CD4-positive, alpha-beta T cell treated with Interleukin-6 at 100 ng/mL for 8 hours (primary cell): ENCODE measurements around the gene VOPP1.

Experiments used
- DNase-seq: peaks from one replicate; pipeline ENCODE4 v3.0.0-alpha.2; 2020; ENCODE audit warnings: mixed read lengths, low spot score

VOPP1 gene

DNA sequence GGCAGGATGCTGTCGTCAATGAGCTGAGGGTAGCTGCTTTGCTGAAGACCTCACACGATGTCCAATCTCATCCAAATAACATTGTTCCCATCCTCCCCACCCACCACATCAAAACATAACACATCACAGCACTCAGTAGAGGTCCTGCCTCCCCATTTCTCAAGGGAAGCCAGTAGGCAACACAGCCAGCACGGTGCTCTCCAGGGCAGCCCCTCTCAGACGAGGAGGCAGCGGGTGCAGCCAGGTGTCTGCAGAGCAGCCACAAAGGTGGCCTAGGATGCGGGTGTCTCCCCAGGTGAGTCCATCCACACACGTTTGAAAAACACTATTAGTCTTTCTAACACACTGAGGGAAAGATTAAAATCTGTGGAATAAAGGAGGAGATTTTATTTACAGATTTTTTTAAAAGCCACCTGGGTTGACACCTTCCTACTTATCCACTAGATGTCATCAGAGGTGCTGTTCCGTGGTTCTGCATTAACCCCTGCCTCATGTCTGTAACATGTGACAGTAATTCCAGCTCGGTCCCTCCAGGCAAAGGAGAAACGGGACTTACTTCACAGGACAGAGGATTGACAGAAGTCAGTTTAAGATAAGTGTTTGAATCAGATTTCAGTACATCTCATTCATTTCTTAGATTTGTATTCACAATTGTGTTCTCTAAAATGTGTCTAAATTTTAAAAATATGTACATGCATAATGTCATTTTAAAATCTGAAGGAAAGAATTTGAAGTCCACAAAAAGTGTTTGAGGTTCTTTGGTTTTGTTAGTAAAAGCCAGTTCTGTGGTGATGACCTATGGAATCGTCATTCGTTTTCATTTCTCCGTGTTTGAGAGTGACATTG, 139.1 kb downstream of the VOPP1 start:
- DNase-seq, result peak; percentile 33

DNA sequence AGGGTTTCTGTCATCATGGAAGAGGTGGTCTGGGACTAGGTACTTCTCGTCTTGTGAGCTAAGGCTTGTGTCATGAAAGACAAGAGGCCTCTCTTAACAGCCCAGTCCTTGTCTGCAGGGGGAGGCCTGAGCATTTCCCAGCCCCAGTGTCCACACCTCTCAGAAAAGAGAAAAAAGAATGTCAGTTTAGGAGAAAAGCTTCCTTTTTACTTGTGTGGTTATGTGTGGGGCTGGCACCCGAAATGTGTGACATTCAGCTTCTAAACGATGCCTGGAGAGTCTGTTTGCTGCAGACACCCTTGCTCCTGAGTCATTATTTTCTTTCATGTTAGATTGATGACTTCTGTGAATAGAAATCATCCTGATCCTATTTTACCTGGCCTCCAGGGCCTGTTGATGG, 139.8 kb downstream of the VOPP1 start:
- no peak for DNase-seq

DNA sequence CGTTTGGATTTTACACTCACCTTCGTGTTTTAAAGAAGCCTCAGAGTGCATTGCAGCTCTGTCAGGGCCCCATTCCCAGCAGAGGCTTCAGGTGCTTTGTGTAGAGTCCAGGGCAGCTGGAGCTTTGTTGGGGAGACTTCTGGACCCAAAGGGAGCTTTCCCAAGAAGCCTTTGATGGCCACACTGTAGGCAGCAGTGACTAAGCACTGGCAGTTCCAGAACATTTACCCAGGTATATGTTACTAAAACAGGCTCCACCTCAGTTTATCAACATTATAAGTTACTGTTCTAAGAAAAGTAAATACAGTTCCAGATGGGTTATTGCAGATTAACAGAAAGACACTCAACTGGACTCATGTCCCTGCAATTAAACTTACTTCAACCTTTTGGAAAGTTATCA, 140.4 kb downstream of the VOPP1 start:
- DNase-seq, result no peak

DNA sequence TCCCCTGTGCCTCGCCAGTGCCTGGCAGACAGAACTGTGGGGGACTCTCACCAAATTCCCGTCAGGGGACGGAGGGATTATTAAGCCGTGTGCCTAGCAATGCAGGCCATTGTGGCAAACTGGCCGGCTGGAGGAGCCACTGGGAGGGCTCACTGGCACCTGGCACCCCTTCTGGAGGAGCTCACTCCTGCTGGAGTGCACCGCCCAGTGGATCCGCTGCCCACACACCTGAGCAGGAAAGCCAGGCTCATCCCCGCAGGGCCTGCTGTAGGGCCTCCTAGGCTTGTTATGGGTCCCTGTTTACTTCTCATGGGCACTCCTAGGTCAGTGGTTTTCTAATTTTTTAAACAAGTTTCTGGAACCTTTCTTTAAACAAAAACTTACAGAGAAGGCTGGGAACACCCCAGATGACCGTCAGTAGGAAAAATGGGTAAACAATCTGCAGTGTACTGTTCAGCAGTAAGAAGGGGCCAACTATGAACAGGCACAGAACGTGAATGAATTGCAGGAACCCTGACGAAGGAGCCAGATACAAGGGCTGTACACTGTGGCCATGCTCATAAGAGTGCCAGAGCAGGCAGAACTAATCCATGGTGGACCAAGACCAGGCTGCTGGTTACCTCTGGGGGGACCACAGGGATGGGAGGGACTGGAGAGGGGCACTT, 142.3 kb downstream of the VOPP1 start:
- DNase-seq, result no peak

DNA sequence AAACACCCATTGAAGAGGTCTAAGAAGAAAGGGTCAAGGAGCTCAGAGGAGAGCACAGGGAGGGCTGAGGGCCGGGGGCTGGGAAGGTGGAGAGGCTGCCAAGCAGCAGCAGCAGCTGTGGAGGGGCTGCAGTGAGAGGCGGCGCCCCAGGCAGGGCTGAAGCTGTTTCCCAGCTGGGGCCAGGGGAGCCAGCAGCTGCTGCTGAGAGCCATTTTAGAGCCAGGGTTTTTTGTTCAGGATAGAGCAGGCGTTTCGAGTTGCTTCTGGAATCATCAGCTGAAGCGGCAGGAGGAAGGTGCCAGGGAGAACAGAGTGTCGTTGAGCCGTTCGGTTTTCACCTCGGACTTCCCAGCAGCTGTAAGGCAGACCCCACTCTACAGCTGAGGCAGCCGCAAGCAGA, 144.5 kb downstream of the VOPP1 start:
- no peak for DNase-seq

DNA sequence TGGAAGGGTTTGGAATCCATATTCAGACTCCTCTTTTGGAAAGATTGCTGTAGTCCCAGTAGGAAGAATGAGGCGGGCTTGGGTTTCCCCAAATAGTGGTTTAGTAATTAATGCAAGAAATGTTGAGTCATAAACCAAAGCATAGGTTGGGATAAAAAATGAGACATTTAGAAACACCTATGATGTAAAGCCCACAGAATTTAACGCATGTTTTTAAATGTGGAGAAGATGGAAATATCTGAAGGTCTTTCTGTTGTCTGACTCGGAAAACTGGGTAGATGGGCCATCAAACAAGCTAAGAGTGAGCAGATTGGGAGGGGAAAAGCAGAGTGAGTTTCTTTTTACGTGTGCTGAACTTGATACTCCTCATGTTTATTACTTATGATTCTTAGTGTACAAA, 145.0 kb downstream of the VOPP1 start:
- DNase-seq, result no peak

DNA sequence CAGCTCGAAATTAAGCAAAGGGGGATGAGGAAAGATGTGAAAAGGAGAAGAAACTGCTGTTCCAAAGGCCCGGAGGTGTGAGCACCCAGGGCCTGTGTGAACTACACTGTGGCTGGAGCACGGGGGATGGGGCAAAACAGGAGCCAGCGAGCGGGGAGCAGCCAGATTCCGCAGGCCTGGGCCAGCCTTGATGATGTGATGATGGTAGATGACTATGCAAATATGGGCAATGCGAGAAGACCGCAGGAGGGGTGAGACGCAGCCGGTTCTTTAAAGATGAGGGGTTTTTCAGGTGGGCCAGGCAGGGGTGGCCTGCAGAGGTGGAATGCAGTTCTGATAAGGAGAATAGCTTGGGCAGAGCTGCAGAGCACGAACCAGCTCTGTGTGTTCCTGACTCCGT, 145.6 kb downstream of the VOPP1 start:
- no peak for DNase-seq

DNA sequence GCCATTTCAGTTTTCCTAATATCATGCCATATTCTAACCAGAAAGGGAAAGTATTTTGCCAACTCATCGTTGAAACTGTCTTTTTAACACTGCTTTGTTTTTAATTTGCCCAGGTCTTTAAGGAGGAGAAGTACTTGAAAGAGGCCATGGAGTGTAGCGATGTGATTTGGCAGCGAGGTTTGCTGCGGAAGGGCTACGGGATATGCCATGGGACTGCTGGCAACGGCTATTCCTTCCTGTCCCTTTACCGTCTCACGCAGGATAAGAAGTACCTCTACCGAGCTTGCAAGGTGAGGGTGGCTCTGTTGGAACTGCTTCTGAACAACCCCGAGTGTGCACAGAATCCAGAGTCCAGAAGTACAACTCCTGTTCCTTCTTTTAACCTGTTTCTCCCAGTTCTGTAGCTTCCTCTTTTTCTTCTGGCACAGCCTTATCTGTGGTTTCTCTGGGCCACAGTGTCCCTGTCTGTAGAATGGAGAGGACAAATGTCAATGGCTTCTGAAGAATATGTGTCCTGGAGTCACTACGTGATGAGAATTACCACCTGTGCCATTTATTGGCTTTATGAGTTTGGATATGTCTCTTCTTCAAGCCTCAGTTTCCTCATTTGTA, 147.1 kb downstream of the VOPP1 start:
- no peak for DNase-seq

DNA sequence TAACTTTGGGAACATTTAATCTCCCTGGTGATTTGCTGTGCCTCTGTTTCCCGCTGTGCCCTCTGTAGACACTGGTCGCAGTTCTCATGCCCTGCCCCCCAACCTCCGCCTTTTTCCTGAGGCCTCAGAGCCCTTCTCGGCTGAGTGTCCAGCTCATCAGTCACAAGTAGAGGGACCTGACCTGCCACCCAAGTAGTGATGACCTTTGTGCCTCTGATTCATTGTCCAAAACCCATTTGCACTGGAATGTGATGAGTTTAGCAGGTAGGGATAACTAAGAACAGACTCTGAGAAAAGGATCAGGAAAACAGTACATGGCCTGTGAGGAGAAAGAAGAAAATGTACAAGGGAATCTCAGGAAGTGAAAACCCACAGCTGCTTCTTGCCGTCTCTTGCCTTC, 148.4 kb downstream of the VOPP1 start:
- no peak for DNase-seq

DNA sequence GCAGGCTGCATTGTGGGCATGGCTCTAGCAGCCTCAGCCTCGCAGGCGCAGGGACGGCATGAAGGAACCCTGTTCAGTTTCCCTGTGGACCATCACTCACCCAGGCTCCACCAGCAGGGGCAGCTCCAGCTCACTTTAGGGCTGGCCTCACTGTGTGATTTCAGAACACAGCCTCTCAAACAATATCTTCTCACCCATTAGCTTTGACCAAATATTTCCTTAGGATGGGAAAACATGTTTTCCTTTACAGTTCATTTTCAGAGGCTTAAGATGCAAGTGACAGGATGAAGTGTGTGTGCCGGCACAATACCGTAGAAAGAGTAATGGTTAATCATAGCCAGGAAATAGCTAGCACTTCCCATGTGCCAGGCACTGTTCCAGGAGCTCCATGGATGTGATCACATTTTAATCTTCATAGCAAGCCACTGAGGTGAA, 149.0 kb downstream of the VOPP1 start:
- DNase-seq, result no peak
